Hindlimb muscle (tissue), 1 donor: ENCODE results near the gene MYB. TPM values are rescaled to one million over a fixed set of nuclear protein-coding genes. Genes with fewer than 3 reads are reported as not detected.
"Not testable (repeated sequence)": the region's sequence is repeated elsewhere in the genome, so short reads cannot be mapped to it uniquely, and the experiment has no call there.

Source experiments
- DNase-seq: peaks from one replicate; pipeline ENCODE4 v3.0.0-alpha.2; 2013
- polyA plus RNA-seq: library from polyadenylated mRNA; unstranded; fragments of 120-200 nt; gene quantifications from one replicate; pipeline ENCODE4 v1.2.1, GENCODE V29; 2013; ENCODE audit not compliant: insufficient read length

Gene MYB
- polyA plus RNA-seq, 1 donor, result 1.3 TPM

- DNase-seq, result no peak
Observed at GRCh38 chr6:135224037-135224647, 43.0 kb downstream of the MYB start.

- no peak for DNase-seq
Observed at GRCh38 chr6:135225911-135226310, 44.8 kb downstream of the MYB start.

- DNase-seq, result no peak
Observed at GRCh38 chr6:135226537-135226936, 45.4 kb downstream of the MYB start.

- no peak for DNase-seq
Observed at GRCh38 chr6:135227349-135227748, 46.2 kb downstream of the MYB start.

- no peak for DNase-seq
Observed at GRCh38 chr6:135227758-135228157, 46.6 kb downstream of the MYB start.

DNA sequence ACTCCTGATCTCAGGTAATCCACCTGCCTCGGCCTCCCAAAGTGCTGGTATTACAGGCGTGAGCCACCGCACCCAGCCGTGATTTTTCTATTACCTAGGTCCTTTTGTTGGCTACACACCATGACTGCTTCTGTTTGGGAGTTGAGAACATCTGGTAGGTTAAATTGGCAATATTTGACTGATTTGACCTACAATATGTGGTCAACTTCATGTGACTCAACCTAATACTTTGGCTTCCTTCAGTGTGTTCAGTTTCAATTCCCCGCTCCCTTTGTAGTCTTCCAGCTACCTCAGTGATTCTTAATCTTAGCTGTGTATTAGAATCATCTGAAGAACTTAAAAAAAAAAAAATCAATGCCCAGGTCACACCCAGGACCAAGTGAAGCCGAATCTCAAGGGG lies 47.4 kb downstream of the MYB start:
- DNase-seq, result no peak

DNA sequence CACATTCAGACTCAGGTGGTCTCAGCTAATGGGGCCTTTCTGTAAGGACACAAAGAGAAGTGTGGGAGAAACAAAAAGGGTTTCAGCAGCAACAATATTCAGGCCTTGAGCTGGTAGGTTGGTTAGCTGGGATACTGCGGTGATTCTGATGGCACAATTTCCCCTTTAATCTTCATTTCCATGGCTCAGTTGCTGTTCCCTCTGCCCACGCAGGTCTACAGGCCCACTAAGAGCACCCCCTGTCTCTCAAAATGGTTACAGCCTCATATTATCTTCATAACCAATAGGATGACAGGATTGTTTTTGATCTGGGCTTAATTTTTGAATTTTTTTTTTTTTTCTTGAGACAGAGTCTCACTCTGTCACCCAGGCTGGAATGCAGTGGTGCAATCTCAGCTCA lies 48.9 kb downstream of the MYB start:
- no peak for DNase-seq

DNA sequence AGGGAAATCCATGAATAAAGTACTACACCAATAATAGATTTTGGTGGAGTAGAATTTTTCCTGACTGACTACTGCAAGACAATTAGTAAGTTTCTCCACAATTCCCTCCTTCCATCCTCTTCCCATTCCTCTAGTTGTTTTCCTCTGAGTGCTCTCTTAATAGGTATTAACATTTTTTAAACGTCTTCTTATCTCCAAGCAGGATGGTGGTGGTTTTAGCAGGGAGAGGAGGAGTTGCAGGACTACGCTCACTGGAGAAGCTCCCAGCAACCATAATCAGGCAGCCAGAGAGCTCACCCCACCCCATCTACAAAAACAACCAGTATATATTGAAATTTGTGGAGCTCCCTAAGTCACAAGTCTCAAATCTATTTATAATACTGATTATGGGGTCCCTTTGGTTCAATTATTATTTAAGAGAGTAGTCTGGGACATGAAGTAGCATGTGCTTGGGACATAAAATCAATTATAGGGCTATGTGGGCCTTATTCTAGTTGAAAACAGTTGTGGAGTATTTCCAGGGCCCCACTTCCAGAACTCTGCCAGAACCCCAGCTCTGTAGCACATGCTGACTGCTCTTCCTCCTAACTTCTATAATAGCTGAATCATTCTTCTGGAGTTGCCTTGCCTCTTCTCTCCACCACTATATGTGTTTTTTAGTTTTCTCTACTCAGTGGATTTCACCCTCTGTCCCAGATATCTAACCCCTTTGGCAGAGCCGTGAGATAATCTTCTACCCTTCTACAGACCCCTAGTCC lies 49.8 kb downstream of the MYB start:
- DNase-seq, result no peak

- no peak for DNase-seq
Observed at GRCh38 chr6:135231469-135231844, 50.3 kb downstream of the MYB start.

DNA sequence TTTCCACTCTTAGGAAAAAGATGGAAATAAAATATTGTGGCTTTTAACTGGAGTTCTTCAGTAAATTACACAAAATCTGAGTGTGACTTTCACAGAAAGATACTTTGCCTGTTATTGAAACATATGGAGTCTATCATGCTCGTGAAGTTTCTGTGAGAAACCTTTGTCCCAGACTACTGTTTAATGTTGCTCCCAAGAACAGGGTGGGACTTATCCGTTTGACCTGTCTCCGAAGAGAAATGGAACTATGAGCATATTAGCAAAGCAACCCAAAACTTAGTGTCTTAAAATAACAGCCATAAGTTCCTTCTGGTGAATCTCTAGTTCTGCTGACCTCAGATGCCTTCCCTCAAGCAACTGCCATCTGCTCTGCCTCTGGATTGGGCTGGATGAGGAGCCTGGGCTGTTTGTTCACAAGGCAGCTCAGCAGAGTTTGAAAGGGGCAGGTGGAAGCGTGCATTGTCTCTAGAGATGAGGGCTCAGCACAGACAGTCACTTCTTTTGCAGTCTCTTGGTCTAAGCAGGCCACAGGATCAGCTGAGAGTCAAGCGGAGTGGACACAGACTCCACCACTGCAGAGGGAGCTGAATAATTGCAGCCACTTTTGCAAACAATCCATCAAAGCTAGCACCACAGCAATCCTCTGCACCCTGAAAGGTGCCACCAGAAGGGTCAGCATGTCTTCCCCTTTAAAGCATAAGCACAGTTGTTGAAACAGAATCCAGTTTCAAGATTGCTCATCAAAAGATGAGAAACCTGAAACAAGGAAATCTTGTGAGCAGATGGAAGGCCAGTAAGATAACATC lies 52.8 kb downstream of the MYB start:
- DNase-seq, result no peak

DNA sequence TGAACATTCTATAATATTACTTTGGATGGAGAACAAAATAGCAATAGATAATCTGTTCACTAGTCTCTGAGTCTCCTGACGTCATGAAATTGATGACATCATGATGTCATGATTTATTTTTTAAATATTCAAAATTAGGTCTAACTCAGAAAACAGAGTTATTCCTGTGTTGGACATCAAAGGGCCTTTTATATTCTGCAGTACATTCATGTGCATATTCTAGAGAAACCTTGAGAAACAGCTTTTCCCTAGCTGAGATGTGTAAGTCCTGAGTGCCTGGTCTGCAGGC lies 53.3 kb downstream of the MYB start:
- DNase-seq, result no peak

- DNase-seq, result no peak
Observed at GRCh38 chr6:135235716-135236115, 54.6 kb downstream of the MYB start.

GRCh38 chr6:135236319-135236718 lies 55.2 kb downstream of the MYB start:
- no peak for DNase-seq

DNA sequence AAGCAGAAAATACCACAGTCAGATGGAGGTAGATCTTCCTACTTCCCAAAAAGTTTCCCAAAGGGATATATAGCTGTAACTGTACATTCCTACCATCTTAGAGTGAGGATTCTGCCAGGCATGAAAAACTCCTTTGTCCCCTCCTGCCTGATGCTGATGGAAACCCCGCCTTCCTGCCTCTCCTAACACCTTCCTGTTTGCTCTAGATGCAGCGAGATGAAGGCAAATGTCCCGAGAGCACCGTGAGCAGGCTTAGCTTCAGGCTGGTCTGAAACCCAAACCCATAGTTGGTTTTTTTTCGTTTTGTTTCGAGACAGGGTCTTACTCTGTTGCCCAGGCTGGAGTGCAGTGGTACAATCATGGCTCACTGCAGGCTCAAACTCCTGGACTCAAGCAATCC lies 55.6 kb downstream of the MYB start:
- no peak for DNase-seq

DNA sequence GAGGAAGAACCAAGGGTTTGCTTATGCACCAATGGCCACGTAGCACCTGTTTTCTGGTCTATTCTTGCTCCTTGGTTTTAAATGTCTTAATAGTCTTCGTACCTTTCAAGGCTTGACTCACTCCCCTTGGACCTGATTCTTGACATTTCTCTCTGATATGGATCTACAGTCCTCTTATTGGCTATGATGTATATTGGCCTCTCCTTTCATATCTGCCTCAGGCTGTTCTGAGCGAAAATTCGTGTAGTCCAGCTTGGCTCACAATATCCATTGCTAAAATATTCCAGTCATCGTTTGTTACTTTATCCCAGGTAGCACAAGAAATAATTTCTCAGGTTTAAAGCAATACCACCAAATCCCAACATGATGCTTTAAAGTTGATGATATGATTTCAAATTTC lies 59.6 kb downstream of the MYB start:
- DNase-seq, result no peak

- no peak for DNase-seq
Observed at GRCh38 chr6:135243871-135244796, 63.0 kb downstream of the MYB start.

GRCh38 chr6:135244805-135245204 lies 63.7 kb downstream of the MYB start:
- no peak for DNase-seq

DNA sequence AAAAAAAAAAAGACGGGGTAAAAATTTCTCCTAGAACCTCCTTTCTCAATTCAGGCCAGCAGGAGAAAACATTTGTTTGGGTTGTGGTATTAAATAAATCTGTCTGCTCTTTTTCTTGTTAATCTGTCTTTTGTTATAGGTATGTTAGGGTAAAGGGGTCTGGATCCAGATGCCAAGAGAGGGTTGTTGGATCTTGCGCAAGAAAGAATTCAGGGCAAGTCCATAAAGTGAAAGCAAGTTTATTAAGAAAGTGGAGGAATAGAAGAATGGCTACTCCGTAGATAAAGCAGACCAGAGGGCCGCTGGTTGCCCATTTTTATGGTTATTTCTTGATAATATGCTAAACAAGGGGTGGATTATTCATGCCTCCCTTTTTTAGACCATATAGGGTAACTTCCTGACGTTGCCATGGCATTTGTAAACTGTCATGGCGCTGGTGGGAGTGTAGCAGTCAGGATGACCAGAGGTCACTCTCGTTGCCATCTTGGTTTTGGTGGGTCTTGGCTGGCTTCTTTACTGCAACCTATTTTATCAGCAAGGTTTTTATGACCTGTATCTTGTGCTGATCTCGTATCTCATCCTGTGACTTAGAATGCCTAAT lies 65.4 kb downstream of the MYB start:
- DNase-seq, result not testable (repeated sequence)

DNA sequence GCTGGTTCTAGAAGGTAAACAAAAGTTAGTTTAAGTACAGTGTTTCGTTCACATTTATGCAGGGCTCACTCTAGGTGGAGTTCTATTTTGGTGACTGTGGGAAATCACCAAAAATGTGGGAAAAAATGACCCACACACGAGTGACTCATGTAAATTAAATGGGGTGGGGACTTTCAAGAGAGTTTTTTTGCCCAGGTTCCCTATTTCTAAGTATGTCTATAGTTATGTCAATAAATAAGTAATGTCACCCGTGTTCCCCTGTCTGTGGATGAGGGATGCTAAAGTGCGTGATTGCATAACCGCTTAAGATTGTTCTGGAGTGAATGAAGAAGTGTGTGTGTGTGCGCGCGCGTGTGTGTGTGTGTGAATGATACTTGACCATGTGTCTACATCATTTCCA lies 69.1 kb downstream of the MYB start:
- DNase-seq, result no peak

- DNase-seq, result no peak
Observed at GRCh38 chr6:135250751-135251497, 69.8 kb downstream of the MYB start.
